GM06990 (cell line): ENCODE measurements around the gene NDEL1.

Experiments used
- DNase-seq: peaks from one replicate; pipeline ENCODE4 v3.0.0-alpha.2; 2011; ENCODE audit not compliant: insufficient read length; ENCODE audit errors: extremely low read depth
- H3K27me3 ChIP-seq: replicated peaks from 2 replicates; pipeline ENCODE4 v1.6.0; 2011; ENCODE audit warnings: low read length; ENCODE audit not compliant: control insufficient read depth, insufficient read depth
- H3K36me3 ChIP-seq: 2 replicates; pipeline ENCODE4 v1.5.1; 2011; ENCODE audit warnings: low read length; ENCODE audit not compliant: control insufficient read depth, insufficient read depth
- H3K4me3 ChIP-seq: replicated peaks from 2 replicates; pipeline ENCODE4 v1.5.1; 2011; ENCODE audit warnings: low read depth, mild to moderate bottlenecking, control low read depth, low read length
- CTCF ChIP-seq: IDR thresholded peaks from 2 replicates; pipeline ENCODE4 v1.5.1; 2011; ENCODE audit warnings: low read length, control low read depth, mild to moderate bottlenecking, inconsistent platforms; ENCODE audit not compliant: insufficient read depth, poor library complexity, severe bottlenecking

The NDEL1 gene

GRCh38 chr17:8476741-8477140 is 41.1 kb downstream of the NDEL1 start:
- peaks cover 52% of the 10 kb centered on the region for H3K36me3 ChIP-seq
- no peak overlapping the region for H3K4me3 ChIP-seq
- no peak for TF ChIP-seq CTCF
- DNase-seq = no peak
- no peaks in the 10 kb centered on the region for H3K27me3 ChIP-seq

GRCh38 chr17:8477171-8477570 is 41.5 kb downstream of the NDEL1 start:
- no peak for TF ChIP-seq CTCF
- peaks cover 50% of the 10 kb centered on the region for H3K36me3 ChIP-seq
- H3K4me3 ChIP-seq = no peak overlapping the region
- H3K27me3 ChIP-seq = no peaks in the 10 kb centered on the region
- DNase-seq = no peak

GRCh38 chr17:8477715-8478441 is 42.2 kb downstream of the NDEL1 start:
- H3K36me3 ChIP-seq = peaks cover 52% of the 10 kb centered on the region
- TF ChIP-seq CTCF = no peak
- H3K4me3 ChIP-seq = no peak overlapping the region
- no peaks in the 10 kb centered on the region for H3K27me3 ChIP-seq
- DNase-seq = no peak

- Histone ChIP-seq H3K27me3 (no peaks in the 10 kb centered on the region), H3K4me3 (no peak overlapping the region), H3K36me3 (peaks cover 46% of the 10 kb centered on the region)
- DNase-seq = no peak
- no peak for TF ChIP-seq CTCF
Observed at GRCh38 chr17:8479431-8479947, 43.8 kb downstream of the NDEL1 start.

- DNase-seq = no peak
- H3K36me3 ChIP-seq = peaks cover 41% of the 10 kb centered on the region
- no peak overlapping the region for H3K4me3 ChIP-seq
- no peaks in the 10 kb centered on the region for H3K27me3 ChIP-seq
- no peak for TF ChIP-seq CTCF
Observed at GRCh38 chr17:8480011-8480976, 44.6 kb downstream of the NDEL1 start.
